H9 (cell line): ENCODE results near the gene PLEKHA7. TPM values are rescaled to one million over a fixed set of nuclear protein-coding genes. Genes with fewer than 3 reads are reported as not detected.

Experiments used
- DNase-seq: peaks from one replicate; pipeline ENCODE4 v3.0.0-alpha.2; 2017
- H2AFZ ChIP-seq: one replicate; pipeline ENCODE4 v1.6.1; 2013; ENCODE audit warnings: mild to moderate bottlenecking, low read length, control low read depth, moderate library complexity
- H2AK5ac ChIP-seq: 2 replicates; pipeline ENCODE4 v1.6.1; 2013; ENCODE audit warnings: low read length, control low read depth, mixed read lengths; ENCODE audit not compliant: insufficient read length
- H2BK120ac ChIP-seq: one replicate; pipeline ENCODE4 v1.6.1; 2013; ENCODE audit warnings: low read depth, mild to moderate bottlenecking, low read length, control low read depth, inconsistent platforms; ENCODE audit not compliant: poor library complexity, severe bottlenecking
- H2BK12ac ChIP-seq: 2 replicates; pipeline ENCODE4 v1.6.1; 2013; ENCODE audit warnings: low read length, control low read depth, mixed read lengths, low read depth; ENCODE audit not compliant: insufficient read length
- H2BK15ac ChIP-seq: 2 replicates; pipeline ENCODE4 v1.6.1; 2013; ENCODE audit warnings: low read depth, low read length, control low read depth
- H2BK20ac ChIP-seq: one replicate; pipeline ENCODE4 v1.6.1; 2013; ENCODE audit warnings: low read depth, mild to moderate bottlenecking, low read length, control low read depth, inconsistent platforms; ENCODE audit not compliant: poor library complexity, severe bottlenecking
- H2BK5ac ChIP-seq: 2 replicates; pipeline ENCODE4 v1.6.1; 2013; ENCODE audit warnings: low read length, control low read depth, mixed read lengths; ENCODE audit not compliant: insufficient read length
- H3K14ac ChIP-seq: 2 replicates; pipeline ENCODE4 v1.6.1; 2013; ENCODE audit warnings: low read length, control low read depth; ENCODE audit not compliant: insufficient read depth
- H3K18ac ChIP-seq: 2 replicates; pipeline ENCODE4 v1.6.1; 2013; ENCODE audit warnings: low read depth, mild to moderate bottlenecking, mixed read lengths, low read length, control low read depth; ENCODE audit not compliant: insufficient read length
- H3K23ac ChIP-seq: 2 replicates; pipeline ENCODE4 v1.6.1; 2013; ENCODE audit warnings: low read length, control low read depth, mixed read lengths, low read depth; ENCODE audit not compliant: insufficient read length
- H3K23me2 ChIP-seq: 2 replicates; pipeline ENCODE4 v1.6.1; 2013; ENCODE audit warnings: low read depth, mild to moderate bottlenecking, mixed read lengths, low read length, control low read depth; ENCODE audit not compliant: insufficient read length, poor library complexity, severe bottlenecking
- H3K27ac ChIP-seq: 2 replicates; pipeline ENCODE4 v1.5.1; 2013; ENCODE audit warnings: low read length, control low read depth, mixed read lengths, low read depth; ENCODE audit not compliant: insufficient read length
- H3K27me3 ChIP-seq: 2 replicates; pipeline ENCODE4 v1.6.1; 2013; ENCODE audit warnings: low read length, control low read depth, inconsistent platforms; ENCODE audit not compliant: insufficient read depth
- H3K4ac ChIP-seq: 2 replicates; pipeline ENCODE4 v1.6.1; 2013; ENCODE audit warnings: low read depth, mild to moderate bottlenecking, control low read depth, inconsistent platforms, low read length, moderate library complexity
- H3K4me1 ChIP-seq: 2 replicates; pipeline ENCODE4 v1.6.1; 2013; ENCODE audit warnings: low read length, control low read depth, inconsistent platforms; ENCODE audit not compliant: insufficient read depth
- H3K4me2 ChIP-seq: 2 replicates; pipeline ENCODE4 v1.6.1; 2013; ENCODE audit warnings: low read length, control low read depth, mixed read lengths; ENCODE audit not compliant: insufficient read length, insufficient read depth
- H3K56ac ChIP-seq: 2 replicates; pipeline ENCODE4 v1.6.1; 2013; ENCODE audit warnings: low read depth, mild to moderate bottlenecking, mixed read lengths, low read length, control low read depth; ENCODE audit not compliant: insufficient read length
- H3K79me1 ChIP-seq: 2 replicates; pipeline ENCODE4 v1.6.1; 2013; ENCODE audit warnings: low read depth, mild to moderate bottlenecking, moderate library complexity, low read length, control low read depth, inconsistent platforms; ENCODE audit not compliant: insufficient read depth, poor library complexity, severe bottlenecking
- H3K79me2 ChIP-seq: 2 replicates; pipeline ENCODE4 v1.6.1; 2013; ENCODE audit warnings: low read length, control low read depth, inconsistent platforms; ENCODE audit not compliant: insufficient read depth
- H3K9ac ChIP-seq: 2 replicates; pipeline ENCODE4 v1.6.1; 2013; ENCODE audit warnings: low read length, control low read depth, mixed read lengths; ENCODE audit not compliant: insufficient read length; ENCODE audit errors: extremely low read depth
- H3K9me3 ChIP-seq: one replicate; pipeline ENCODE4 v1.6.1; 2013; ENCODE audit warnings: low read depth, low read length, inconsistent platforms; ENCODE audit not compliant: control insufficient read depth
- H3T11ph ChIP-seq: one replicate; pipeline ENCODE4 v1.6.1; 2013; ENCODE audit warnings: mild to moderate bottlenecking, low read length, control low read depth, inconsistent platforms
- H4K20me1 ChIP-seq: one replicate; pipeline ENCODE4 v1.6.1; 2013; ENCODE audit not compliant: control insufficient read depth, insufficient read length, insufficient read depth
- H4K5ac ChIP-seq: 2 replicates; pipeline ENCODE4 v1.6.1; 2013; ENCODE audit warnings: low read depth, mild to moderate bottlenecking, mixed read lengths, low read length, control low read depth; ENCODE audit not compliant: insufficient read length
- H4K8ac ChIP-seq: replicated peaks from 2 replicates; pipeline ENCODE4 v1.6.1; 2013; ENCODE audit warnings: low read length, control low read depth, mixed read lengths, low read depth; ENCODE audit not compliant: insufficient read length
- H4K91ac ChIP-seq: 2 replicates; pipeline ENCODE4 v1.6.1; 2013; ENCODE audit warnings: low read depth, mild to moderate bottlenecking, moderate library complexity, mixed read lengths, low read length, control low read depth; ENCODE audit not compliant: insufficient read length
- H3K27ac Mint-ChIP-seq, 3 experiments: 2 replicates in 2 of 3; 3 replicates in 1 of 3; pipeline ENCODE4 v1.8.0; 2020 to 2021; ENCODE audit warnings: mixed read lengths in 3 of 3, mild to moderate bottlenecking in 1 of 3, moderate library complexity in 1 of 3
- H3K27me3 Mint-ChIP-seq: 2 replicates; pipeline ENCODE4 v1.8.0; 2021; ENCODE audit warnings: low read depth, mild to moderate bottlenecking, moderate library complexity, mixed read lengths
- H3K36me3 Mint-ChIP-seq, 3 experiments: 2 replicates in 2 of 3; 3 replicates in 1 of 3; pipeline ENCODE4 v1.8.0; 2020 to 2021; ENCODE audit warnings: low read depth in 3 of 3, mixed read lengths in 3 of 3; ENCODE audit not compliant: insufficient read depth in 1 of 3
- H3K4me1 Mint-ChIP-seq, 2 experiments: 2 replicates each; pipeline ENCODE4 v1.8.0; 2020; ENCODE audit warnings: mixed read lengths in 2 of 2
- H3K4me3 Mint-ChIP-seq, 2 experiments: 2 replicates in 1 of 2; 3 replicates in 1 of 2; pipeline ENCODE4 v1.8.0; 2020 to 2021; ENCODE audit warnings: mild to moderate bottlenecking in 2 of 2, mixed read lengths in 2 of 2, moderate library complexity in 1 of 2
- H3K9me3 Mint-ChIP-seq, 2 experiments: 2 replicates in 1 of 2; 3 replicates in 1 of 2; pipeline ENCODE4 v1.8.0; 2020; ENCODE audit warnings: mild to moderate bottlenecking in 2 of 2, mixed read lengths in 2 of 2, moderate library complexity in 1 of 2
- WGBS: extraction: QIAGEN DNeasy Blood & Tissue Kit; methylation state at CpG from one replicate; pipeline ENCODE4 v1.1.7; 2013; ENCODE audit warnings: missing lambda C conversion rate, low lambda C conversion rate, mixed read lengths; ENCODE audit not compliant: insufficient read length; ENCODE audit errors: extremely low coverage; 5-methylcytosine and 5-hydroxymethylcytosine counted together
- total RNA-seq: library from RNA; stranded (reverse); gene quantifications from 2 replicates; pipeline ENCODE4 v1.2.1, GENCODE V29; 2021
- TF ChIP-seq, protein P1 (sequence below): fragments of 200-600 bp; sonication (generic); conservative IDR thresholded peaks from 3 replicates; pipeline ENCODE4 v1.8.0; 2021; ENCODE audit warnings: antibody characterized with exemption, mild to moderate bottlenecking

PLEKHA7 gene
- total RNA-seq, 1 experiment from 2014 or later: 21.0 TPM

DNA sequence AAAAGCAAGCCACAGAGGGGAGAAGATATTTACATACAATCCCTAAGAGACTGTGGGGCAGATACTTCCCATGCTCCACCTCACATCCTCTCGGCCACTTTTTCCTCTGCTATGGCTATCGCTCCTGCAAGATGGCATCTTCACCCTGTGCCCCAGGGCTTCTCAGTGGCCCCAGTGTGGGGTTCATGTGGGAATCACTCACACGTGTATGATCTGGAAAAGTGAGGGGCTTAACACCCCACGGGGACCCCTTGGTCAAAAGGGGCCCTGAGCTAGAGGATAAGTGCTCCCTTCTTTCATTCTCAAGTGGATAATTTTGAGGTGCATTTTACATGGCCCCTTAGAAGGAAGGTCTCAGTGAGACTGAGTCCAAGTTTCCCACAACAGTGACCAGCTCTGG lies 247.1 kb downstream of the PLEKHA7 start:
- Histone ChIP-seq H3K18ac (no peak overlapping the region), H3K79me2 (no peaks in the 10 kb centered on the region), H2BK5ac (no peak overlapping the region), H2BK12ac (no peak overlapping the region), H4K20me1 (no peaks in the 10 kb centered on the region), H3K27ac (no peak overlapping the region), H2BK120ac (no peak overlapping the region), H3K4ac (no peak overlapping the region), H3K14ac (no peak overlapping the region), H2AK5ac (no peak overlapping the region), H3T11ph (no peak overlapping the region), H3K56ac (no peak overlapping the region), H3K9me3 (no peaks in the 10 kb centered on the region), H3K27me3 (no peaks in the 10 kb centered on the region), H3K4me2 (no peak overlapping the region), H3K79me1 (no peaks in the 10 kb centered on the region), H2AFZ (no peak overlapping the region), H3K4me1 (no peaks in the 10 kb centered on the region), H4K8ac (no peak overlapping the region), H4K91ac (no peak overlapping the region), H4K5ac (no peak overlapping the region), H3K9ac (no peak overlapping the region), H3K23ac (no peak overlapping the region), H2BK15ac (no peak overlapping the region), H3K23me2 (no peaks in the 10 kb centered on the region), H2BK20ac (no peak overlapping the region)
- WGBS: no CpG with 5 or more reads among the region's 4 CpGs
- no peak for DNase-seq
- TF ChIP-seq, protein P1, sequence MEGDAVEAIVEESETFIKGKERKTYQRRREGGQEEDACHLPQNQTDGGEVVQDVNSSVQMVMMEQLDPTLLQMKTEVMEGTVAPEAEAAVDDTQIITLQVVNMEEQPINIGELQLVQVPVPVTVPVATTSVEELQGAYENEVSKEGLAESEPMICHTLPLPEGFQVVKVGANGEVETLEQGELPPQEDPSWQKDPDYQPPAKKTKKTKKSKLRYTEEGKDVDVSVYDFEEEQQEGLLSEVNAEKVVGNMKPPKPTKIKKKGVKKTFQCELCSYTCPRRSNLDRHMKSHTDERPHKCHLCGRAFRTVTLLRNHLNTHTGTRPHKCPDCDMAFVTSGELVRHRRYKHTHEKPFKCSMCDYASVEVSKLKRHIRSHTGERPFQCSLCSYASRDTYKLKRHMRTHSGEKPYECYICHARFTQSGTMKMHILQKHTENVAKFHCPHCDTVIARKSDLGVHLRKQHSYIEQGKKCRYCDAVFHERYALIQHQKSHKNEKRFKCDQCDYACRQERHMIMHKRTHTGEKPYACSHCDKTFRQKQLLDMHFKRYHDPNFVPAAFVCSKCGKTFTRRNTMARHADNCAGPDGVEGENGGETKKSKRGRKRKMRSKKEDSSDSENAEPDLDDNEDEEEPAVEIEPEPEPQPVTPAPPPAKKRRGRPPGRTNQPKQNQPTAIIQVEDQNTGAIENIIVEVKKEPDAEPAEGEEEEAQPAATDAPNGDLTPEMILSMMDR: no peak
- H3K9me3 Mint-ChIP-seq: no peaks in the 10 kb centered on the region
- H3K27me3 Mint-ChIP-seq: no peaks in the 10 kb centered on the region; the same call in 1 of the 2 replicates
- no peak overlapping the region for H3K4me3 Mint-ChIP-seq
- H3K4me1 Mint-ChIP-seq: peaks cover 5% of the 10 kb centered on the region in 2 experiments; a peak in 3 of 4 replicates
- no peaks in the 10 kb centered on the region for H3K36me3 Mint-ChIP-seq
- H3K27ac Mint-ChIP-seq: no peak overlapping the region
